ENCODE results near the gene LIME1.

LIME1 gene

GRCh38 chr20:63765082-63765873 is 28.8 kb downstream of the LIME1 start:
- no peak overlapping the region for H3K27ac ChIP-seq
- TF ChIP-seq CTCF (IDR thresholded peaks at IDR 0.05) (no peak), ZFX (IDR thresholded peaks at IDR 0.05; ENCODE audit: borderline replicate concordance) (no peak)

GRCh38 chr20:63765902-63766301 is 29.4 kb downstream of the LIME1 start:
- TF ChIP-seq ZFX (IDR thresholded peaks at IDR 0.05; ENCODE audit: borderline replicate concordance), result no peak
- no peak for TF ChIP-seq CTCF (IDR thresholded peaks at IDR 0.05)
- no peak overlapping the region for H3K27ac ChIP-seq

- TF ChIP-seq CTCF (IDR thresholded peaks at IDR 0.05) (no peak), ZFX (IDR thresholded peaks at IDR 0.05; ENCODE audit: borderline replicate concordance) (no peak)
- H3K27ac ChIP-seq, result no peak overlapping the region
Measured at GRCh38 chr20:63766695-63767426, 30.4 kb downstream of the LIME1 start.

- TF ChIP-seq CTCF (IDR thresholded peaks at IDR 0.05) (no peak), ZFX (IDR thresholded peaks at IDR 0.05; ENCODE audit: borderline replicate concordance) (no peak)
- H3K27ac ChIP-seq, result no peak overlapping the region
Measured at GRCh38 chr20:63767456-63767855, 31.0 kb downstream of the LIME1 start.

- TF ChIP-seq CTCF (IDR thresholded peaks at IDR 0.05) (no peak), ZFX (IDR thresholded peaks at IDR 0.05; ENCODE audit: borderline replicate concordance) (no peak)
- H3K27ac ChIP-seq, result no peak overlapping the region
Measured at GRCh38 chr20:63767886-63768285, 31.4 kb downstream of the LIME1 start.

GRCh38 chr20:63768591-63769515 is 32.4 kb downstream of the LIME1 start:
- TF ChIP-seq ZFX (IDR thresholded peaks at IDR 0.05; ENCODE audit: borderline replicate concordance) (no peak), CTCF (IDR thresholded peaks at IDR 0.05) (no peak)
- no peak overlapping the region for H3K27ac ChIP-seq
